ENCODE measurements around the gene FYN.

FYN gene

DNA sequence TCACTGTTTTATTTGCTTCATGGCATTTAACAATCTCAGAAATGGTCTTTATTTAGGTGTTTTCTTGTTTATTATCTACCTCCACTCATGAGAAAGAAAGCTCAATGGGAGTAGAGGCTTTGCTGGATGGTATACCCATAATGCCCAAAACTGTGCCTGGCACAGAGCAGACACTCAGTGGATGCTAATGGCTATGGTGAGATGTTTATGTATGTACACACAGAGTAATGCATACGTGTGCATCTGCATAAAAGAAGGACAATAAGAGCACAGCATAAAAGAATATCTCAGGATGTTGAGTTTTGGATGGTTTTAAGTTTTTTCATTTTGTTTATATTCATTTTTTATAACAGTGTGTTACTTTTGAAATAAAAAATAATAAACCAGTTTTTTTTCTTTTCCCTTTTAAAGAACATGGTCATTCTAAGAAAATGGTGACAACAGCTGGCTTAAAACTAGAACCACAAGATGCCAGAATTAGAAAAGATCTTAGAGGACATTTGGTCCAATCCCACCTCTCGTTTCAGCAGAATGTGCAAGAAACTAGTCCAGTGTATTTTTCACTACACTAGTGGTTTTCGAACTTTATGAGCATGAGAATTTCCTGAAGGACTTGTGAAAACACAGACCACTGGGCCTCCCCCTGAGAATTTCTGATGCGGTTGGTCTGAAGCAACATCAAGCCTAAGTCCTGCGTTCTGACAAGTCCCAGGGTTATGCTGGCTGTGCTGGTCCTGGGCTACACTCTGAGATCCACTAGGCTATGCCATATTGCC is 131.9 kb downstream of the FYN start:
- H3K79me2 ChIP-seq (ENCODE audit: control insufficient read depth, low read length): no peaks in the 10 kb centered on the region
- no peaks in the 10 kb centered on the region for H3K36me3 ChIP-seq (ENCODE audit: control insufficient read depth, low read length)
- H3K9me3 ChIP-seq (ENCODE audit: control insufficient read depth, insufficient read depth, low read length): no peaks in the 10 kb centered on the region
- H4K20me1 ChIP-seq (ENCODE audit: control insufficient read depth, insufficient read depth, low read depth, low read length): no peaks in the 10 kb centered on the region
- H3K4me3 ChIP-seq (ENCODE audit: low read length): no peak overlapping the region
- no peak overlapping the region for H3K27ac ChIP-seq (ENCODE audit: low read depth, low read length)
- peaks cover 7% of the 10 kb centered on the region; the same call in 1 of the 2 replicates for H3K4me1 ChIP-seq (ENCODE audit: control insufficient read depth, low read length)
- H3K27me3 ChIP-seq (ENCODE audit: control insufficient read depth, low read length): no peaks in the 10 kb centered on the region
- H3F3A ChIP-seq (ENCODE audit: control insufficient read depth, insufficient read depth): no peaks in the 10 kb centered on the region
- no peaks in the 10 kb centered on the region for H3K9me2 ChIP-seq (replicated peaks; ENCODE audit: control insufficient read depth, low read length)
- TF ChIP-seq, protein P1, sequence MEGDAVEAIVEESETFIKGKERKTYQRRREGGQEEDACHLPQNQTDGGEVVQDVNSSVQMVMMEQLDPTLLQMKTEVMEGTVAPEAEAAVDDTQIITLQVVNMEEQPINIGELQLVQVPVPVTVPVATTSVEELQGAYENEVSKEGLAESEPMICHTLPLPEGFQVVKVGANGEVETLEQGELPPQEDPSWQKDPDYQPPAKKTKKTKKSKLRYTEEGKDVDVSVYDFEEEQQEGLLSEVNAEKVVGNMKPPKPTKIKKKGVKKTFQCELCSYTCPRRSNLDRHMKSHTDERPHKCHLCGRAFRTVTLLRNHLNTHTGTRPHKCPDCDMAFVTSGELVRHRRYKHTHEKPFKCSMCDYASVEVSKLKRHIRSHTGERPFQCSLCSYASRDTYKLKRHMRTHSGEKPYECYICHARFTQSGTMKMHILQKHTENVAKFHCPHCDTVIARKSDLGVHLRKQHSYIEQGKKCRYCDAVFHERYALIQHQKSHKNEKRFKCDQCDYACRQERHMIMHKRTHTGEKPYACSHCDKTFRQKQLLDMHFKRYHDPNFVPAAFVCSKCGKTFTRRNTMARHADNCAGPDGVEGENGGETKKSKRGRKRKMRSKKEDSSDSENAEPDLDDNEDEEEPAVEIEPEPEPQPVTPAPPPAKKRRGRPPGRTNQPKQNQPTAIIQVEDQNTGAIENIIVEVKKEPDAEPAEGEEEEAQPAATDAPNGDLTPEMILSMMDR (IDR thresholded peaks at IDR 0.05; ENCODE audit: low read depth, low read length, poor library complexity, severe bottlenecking): no peak
- no peak for TF ChIP-seq EZH2phosphoT487 (IDR thresholded peaks at IDR 0.05; ENCODE audit: borderline replicate concordance, low read length)
- H3K4me2 ChIP-seq (ENCODE audit: low read length): no peak overlapping the region

DNA sequence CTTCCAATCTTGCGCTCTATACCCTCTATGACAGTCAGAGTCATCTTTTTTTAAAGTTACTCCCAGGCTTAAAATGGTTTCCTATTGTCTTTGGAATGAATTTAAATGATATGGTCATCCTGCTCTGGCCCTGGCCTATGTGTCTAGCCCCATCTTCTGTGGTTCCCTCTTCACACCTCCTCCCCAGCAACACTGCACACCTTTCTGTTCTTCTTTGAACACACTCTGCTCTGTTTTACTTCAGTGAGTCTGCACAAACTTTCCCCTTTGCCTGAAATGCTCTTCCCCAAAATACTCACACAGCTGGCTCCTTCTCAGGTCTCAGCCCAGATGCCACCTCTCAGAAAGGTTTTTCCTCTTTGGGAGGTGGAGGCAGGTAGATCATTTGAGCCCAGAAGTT is 132.7 kb downstream of the FYN start:
- H3K27me3 ChIP-seq (ENCODE audit: control insufficient read depth, low read length): no peaks in the 10 kb centered on the region
- no peaks in the 10 kb centered on the region for H3K36me3 ChIP-seq (ENCODE audit: control insufficient read depth, low read length)
- no peaks in the 10 kb centered on the region for H4K20me1 ChIP-seq (ENCODE audit: control insufficient read depth, insufficient read depth, low read depth, low read length)
- H3K9me2 ChIP-seq (replicated peaks; ENCODE audit: control insufficient read depth, low read length): no peaks in the 10 kb centered on the region
- H3K27ac ChIP-seq (ENCODE audit: low read depth, low read length): no peak overlapping the region
- H3K79me2 ChIP-seq (ENCODE audit: control insufficient read depth, low read length): no peaks in the 10 kb centered on the region
- no peak overlapping the region for H3K4me2 ChIP-seq (ENCODE audit: low read length)
- no peak overlapping the region for H3K4me3 ChIP-seq (ENCODE audit: low read length)
- peaks cover 7% of the 10 kb centered on the region; the same call in 1 of the 2 replicates for H3K4me1 ChIP-seq (ENCODE audit: control insufficient read depth, low read length)
- TF ChIP-seq EZH2phosphoT487 (IDR thresholded peaks at IDR 0.05; ENCODE audit: borderline replicate concordance, low read length): no peak
- TF ChIP-seq, protein P1 (IDR thresholded peaks at IDR 0.05; ENCODE audit: low read depth, low read length, poor library complexity, severe bottlenecking): no peak
- H3K9me3 ChIP-seq (ENCODE audit: control insufficient read depth, insufficient read depth, low read length): no peaks in the 10 kb centered on the region
- no peaks in the 10 kb centered on the region for H3F3A ChIP-seq (ENCODE audit: control insufficient read depth, insufficient read depth)

DNA sequence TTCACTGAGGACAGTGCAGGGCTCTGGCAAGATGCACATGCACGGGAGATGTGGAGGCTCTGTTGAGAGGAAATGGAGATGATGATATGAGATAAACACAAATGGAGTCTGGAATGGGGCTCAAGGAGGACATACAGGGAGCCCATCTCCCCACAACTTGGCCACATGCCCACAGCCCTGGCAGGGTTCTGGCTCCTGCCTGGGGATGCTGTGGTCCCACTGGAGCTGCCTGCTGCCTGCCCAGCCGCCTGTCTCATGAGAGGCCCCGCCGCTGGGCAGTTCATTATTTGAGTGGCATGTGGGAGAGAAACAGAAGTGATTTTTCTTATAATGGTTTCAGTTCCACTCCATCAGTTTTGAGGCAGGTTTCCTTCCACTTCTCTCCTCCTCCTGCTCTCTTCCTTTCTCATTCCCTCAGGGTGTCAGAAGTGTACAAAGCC is 134.0 kb downstream of the FYN start:
- no peak overlapping the region for H3K27ac ChIP-seq (ENCODE audit: low read depth, low read length)
- H3F3A ChIP-seq (ENCODE audit: control insufficient read depth, insufficient read depth): no peaks in the 10 kb centered on the region
- no peak for TF ChIP-seq EZH2phosphoT487 (IDR thresholded peaks at IDR 0.05; ENCODE audit: borderline replicate concordance, low read length)
- TF ChIP-seq, protein P1 (IDR thresholded peaks at IDR 0.05; ENCODE audit: low read depth, low read length, poor library complexity, severe bottlenecking): no peak
- no peaks in the 10 kb centered on the region for H3K79me2 ChIP-seq (ENCODE audit: control insufficient read depth, low read length)
- H3K36me3 ChIP-seq (ENCODE audit: control insufficient read depth, low read length): no peaks in the 10 kb centered on the region
- H3K27me3 ChIP-seq (ENCODE audit: control insufficient read depth, low read length): no peaks in the 10 kb centered on the region
- H4K20me1 ChIP-seq (ENCODE audit: control insufficient read depth, insufficient read depth, low read depth, low read length): no peaks in the 10 kb centered on the region
- no peak overlapping the region for H3K4me2 ChIP-seq (ENCODE audit: low read length)
- no peak overlapping the region for H3K4me3 ChIP-seq (ENCODE audit: low read length)
- H3K9me3 ChIP-seq (ENCODE audit: control insufficient read depth, insufficient read depth, low read length): no peaks in the 10 kb centered on the region
- H3K9me2 ChIP-seq (replicated peaks; ENCODE audit: control insufficient read depth, low read length): no peaks in the 10 kb centered on the region
- H3K4me1 ChIP-seq (ENCODE audit: control insufficient read depth, low read length): peaks cover 7% of the 10 kb centered on the region; the same call in 1 of the 2 replicates

Data from DOHH2 (cell line).